ENCODE results near the gene GOLGA6A.
"Not testable (repeated sequence)": the region's sequence is repeated elsewhere in the genome, so short reads cannot be mapped to it uniquely, and the experiment has no call there.

Gene GOLGA6A

DNA sequence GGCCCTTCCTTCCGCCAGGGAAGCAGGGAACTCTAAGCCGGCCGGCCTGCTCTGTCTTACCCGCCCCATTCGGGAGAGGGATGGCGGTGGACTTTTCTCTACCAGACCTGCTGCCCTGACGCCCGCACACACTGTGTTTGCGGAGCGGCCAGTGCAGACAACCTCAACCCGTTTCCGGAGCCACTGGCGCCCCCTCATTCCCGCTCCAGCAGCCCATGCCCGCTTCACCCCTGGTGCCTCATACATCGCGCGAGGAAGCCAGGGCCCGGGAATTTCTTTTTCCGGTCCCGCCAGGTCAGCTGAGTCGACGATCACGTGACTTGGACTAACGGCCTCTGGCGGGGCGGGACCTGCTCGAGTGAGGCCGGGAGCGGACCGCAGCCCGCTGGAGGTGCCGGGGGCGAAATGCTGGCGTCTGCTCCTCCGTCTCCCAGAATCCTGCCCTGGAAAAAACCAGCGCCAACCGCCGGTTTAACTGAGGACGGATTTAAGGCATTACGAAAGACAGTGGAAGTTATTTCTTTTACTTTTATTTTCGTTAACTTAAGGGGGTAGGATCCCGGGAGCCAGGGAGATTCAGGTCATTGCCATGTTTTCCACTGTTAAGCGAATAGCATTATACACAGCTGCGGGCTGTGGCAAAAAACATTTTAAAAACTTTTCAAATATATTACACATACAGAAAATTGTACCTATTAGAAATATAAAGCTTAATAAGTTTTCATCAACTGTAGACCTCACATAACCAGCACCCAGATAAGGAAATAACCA, 17.8 kb upstream of the GOLGA6A start:
- DNase-seq, result not testable (repeated sequence)

DNA sequence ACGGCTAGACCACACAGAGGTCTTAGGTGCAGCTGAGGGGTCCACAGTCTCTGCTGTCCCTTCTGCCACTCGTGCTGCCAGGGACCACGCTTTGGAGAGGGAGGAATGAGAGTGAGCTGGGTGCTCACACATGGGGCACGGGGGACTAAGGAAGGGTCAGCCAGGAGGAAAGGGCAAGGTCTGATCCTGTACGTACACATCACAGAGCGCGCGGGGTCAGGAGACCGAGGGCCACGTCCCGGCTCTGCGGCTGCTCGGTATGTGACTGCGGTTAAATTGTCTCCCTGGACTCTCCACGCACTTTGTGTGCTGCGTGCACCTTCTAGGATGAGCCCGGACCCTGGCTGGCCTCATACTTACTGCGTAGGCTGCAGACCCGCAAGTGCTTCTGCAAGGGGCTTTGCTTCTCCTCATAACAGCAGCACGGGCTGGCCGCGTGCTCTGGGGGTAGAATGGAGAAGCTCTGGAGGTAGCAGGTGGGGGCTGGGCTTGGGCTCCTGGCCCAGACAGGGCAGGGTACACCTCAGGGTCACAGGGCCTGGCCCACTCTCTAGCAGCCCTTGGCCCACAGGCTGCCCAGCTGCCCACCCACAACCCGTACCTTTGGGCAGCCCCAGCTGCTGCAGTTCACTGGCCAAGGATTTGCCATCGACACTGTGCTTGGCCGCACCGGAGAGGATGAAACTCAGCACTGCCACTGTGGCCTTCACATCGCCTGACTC, 14.6 kb upstream of the GOLGA6A start:
- DNase-seq, result not testable (repeated sequence)

DNA sequence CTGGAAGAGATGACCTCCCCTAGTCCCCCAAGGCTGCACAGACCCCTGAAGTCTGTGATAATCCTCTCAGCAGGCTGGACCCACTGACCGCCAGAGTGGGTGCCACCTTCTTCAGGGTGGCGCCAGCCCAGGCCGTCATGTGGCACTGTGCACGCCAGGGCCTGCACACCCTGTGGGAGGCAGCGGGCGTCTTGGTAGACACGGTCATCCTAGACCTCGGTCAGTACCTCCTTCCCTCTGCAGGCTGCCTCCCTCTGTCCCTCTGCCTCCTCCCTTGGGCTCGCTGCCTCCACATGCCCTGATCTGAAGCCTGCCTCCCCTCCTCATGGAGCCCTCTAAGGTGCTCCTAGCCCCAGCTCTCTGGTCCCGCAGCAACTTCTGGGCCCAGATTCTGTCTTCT, 13.3 kb upstream of the GOLGA6A start:
- not testable (repeated sequence) for DNase-seq

DNA sequence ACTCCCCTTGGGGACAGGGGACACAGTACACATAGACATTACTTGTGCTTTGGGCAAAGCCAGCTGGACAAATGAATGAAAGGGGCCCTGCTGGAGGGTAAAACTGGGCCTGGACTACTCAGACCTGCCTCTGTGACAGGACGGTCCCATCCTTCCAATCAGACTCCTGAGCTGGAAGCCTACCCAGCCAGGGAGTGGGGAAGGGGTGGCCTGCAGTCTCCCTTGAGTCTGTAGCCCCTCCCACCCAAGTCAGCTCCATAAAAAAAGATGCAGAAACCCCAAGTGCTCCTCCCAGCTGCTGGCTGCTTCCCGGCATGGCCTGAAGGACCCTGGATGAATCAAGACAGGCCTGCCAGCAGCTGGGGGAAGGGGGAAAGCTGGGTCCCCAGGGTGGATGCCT, 12.2 kb upstream of the GOLGA6A start:
- not testable (repeated sequence) for DNase-seq

DNA sequence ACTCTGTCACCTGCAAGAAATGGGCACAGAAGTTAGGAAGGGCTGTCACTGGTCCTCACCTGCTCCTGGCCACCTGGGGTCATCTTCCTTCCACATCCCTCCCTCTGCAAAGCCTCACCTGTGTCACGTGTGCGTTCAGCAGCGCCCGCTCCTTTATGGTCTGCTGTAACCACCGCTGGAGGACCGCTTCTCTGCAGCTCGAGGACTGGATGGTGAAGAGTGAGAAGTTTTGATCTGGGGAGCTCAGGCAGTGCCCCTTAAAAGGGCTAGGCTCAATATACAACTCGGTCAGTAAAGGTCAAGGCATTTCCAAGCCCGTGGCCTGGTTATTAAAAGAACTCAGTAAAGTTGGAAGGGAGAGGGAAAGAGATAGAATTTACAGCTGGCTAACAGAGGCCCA, 6.6 kb downstream of the GOLGA6A start:
- DNase-seq, result not testable (repeated sequence)

DNA sequence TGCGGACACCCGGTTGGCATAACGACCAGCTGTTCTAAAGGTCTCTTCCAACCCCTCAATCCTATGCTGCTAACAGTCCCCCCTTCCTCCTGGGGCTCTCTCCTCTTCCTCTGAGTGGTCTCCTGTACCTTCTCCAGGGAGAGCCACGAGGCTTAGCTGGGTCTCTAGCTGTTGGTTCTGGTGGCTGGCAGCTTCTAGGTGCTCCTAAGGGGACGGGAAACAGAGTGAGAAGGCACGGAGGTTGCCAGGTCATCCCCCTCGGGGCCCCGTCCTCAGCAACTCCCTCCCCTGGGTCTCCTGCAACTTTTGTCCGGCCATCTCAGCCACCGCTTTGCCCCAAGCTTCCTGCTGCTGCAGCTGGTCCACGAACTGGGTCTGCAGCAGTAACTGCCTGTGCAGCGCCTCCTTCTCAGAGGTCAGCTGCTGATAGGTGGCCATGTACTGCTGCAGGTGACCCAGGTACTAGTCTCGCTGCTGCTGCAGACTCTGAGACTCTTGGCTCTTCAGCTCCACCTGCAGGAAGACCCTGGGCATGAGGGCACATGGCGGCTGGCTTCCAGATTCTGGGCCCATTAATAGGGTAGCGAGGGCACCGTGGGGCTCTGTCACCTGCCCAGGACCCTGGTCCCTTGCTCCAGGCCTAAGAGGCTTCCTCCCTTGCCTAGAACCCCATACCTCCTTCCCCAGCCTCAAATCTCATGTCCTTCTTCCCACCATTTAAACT, 9.6 kb downstream of the GOLGA6A start:
- not testable (repeated sequence) for DNase-seq

DNA sequence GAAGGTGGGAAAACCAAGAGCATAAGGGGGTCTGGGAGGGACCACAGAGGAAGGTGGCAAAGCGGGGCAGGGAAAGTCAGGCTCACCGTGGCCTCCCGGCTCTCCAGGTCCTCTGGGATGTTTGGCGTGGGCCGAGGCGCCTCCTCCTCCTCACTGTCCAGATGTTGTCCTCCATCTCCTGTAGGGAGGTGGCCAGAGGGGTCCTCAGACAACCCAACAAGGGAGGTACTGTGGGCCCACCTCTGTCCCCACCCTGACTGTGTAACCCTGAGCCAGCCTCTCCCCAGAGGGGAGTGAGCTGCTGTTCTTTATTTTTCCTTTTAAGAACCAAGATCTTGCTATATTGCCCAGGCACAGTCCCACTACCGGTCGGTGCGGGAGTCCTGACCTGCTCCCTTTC, 10.2 kb downstream of the GOLGA6A start:
- not testable (repeated sequence) for DNase-seq

DNA sequence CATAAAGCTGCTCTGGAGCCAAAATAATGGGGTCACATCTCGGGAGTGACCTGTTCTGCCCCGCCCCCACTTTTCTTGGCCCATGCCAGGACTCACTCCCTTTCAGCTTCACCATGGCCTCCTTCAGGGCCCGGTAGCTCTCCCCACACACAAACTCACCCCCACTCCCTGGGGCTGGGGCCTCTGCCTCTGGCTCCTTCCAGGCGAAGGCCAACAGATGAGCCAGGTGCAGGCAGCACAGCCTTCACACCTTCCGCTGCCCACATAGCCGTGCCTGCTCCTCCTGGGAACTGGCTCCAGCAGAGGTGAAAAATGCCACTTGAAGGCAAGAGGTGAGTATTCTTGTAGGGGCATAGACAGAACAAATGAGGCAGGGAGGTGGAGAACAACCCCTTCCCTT, 10.7 kb downstream of the GOLGA6A start:
- not testable (repeated sequence) for DNase-seq

DNA sequence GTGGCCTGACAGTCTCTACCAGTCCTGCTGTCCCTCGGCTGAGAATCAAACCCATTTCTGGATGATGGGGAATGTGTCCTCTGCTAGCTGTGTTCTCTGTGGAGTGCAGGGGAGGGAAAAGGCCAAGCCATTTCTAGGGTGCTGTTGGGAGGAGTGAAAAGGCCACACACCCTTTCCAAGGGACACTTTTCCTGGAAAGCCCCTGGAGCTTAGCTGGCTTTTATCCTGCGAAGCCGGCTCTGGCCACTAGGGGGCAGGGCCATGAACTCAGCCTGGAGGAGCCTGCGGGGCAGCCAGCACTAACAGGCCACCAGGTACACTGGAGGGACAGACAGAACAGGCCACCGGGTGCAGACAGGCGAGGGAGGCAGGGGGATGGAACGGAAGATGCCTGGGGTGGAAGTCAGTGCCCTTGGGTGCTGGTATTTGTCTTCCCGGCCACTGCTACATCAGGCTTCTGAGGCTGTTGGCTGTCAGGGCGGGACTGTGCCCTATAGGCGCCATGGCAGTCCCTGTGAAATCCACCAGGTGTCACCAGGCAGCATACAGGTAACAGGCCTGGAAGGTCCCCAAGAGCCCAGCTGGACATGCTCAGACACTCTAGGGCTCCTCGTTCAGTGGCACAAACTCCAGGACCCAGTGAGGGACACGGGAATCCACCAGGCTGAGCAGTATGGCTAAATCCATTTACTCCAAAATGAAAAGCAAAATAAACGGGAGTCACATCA, 16.5 kb downstream of the GOLGA6A start:
- DNase-seq, result not testable (repeated sequence)

DNA sequence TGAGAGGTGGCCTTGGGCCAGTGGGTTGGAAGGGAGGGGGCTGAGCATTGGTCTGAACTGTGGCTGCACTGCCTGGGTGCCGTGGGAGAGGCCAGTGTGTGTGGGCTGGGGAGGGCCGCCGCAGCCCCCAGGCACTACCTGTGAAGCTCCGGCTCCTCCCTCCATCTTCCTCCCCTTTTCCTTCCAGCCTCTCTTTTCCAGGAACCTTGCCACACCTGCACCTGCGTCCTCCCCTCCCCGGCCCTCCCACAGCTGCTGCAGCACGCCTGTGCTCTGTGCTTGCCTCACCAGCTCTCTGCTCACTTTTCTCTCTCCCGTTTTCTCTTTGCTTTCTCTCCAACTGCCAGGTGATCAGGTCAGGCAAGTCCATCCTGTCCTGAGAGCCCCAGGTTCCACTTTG, 17.5 kb downstream of the GOLGA6A start:
- DNase-seq, result not testable (repeated sequence)

DNA sequence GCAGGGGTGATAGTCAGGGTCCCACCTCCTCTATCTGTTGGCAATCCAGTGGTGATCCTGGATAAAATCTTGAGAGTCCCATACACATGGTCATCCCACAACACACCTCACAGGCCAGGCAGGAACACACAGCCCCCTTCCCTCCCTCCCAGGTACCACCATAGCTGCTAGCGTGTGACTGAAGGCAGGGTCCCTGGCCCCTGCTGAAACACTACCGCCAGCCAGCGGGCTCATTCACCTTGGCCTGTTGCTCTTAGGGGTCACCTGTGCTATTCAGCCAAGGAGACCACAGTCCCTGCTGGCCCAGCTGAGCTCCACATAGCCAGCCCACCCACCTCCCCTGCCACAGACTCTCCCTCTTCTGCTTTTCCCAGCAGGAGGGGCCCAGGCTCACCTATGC, 18.2 kb downstream of the GOLGA6A start:
- DNase-seq, result not testable (repeated sequence)

DNA sequence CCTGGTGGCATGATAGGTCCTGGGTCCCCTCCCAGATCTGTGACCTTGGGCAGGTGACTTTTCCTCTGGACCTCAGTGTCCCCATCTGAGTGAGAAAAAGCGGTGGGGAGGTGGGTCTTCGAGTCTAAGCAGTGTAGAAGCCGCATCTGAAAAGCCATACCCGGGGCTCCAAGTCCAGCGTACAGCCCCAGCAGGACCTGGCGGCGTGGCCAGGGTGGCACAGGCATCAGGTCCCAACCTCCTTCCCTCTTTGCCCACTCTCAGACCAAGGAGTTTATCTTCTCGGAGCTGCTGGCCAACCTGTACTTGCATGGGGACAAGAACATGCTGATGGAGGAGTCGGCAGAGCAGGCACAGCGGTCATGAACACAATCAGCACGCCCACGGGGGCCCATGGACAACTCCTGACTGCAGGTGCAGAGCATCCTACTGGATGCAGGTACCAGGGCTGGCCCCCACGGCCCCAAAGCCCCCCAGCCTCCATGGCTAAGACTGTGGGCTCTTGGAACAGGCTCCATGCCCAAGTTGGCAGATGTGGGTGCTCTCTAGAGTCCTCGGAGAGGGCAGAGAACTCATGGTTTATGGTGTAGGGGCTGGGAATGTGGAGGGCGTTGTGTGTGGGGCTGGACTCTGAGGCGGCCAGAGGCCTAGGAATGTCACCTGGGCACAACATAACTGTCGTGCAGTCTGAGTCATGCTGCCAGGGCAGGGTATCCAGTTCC, 18.8 kb downstream of the GOLGA6A start:
- DNase-seq, result not testable (repeated sequence)

DNA sequence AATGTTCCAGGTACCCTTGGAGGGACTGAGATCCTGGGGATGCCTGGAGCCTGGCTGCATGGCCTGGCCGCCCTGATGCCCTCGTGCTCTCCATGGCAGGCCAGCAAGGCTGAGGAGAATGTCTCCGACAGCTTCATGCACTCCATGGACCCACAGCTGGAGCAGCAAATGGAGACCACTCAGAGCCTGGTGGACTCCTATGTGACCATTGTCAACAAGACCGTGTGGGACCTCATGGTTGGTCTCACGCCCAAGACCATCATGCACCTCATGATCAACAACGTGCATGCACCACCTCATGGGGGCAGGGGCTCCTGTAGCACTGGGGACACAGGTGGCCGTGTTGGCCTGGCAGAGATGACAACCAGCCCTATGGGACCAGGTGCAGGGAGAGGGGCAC, 19.7 kb downstream of the GOLGA6A start:
- no peak for DNase-seq

DNA sequence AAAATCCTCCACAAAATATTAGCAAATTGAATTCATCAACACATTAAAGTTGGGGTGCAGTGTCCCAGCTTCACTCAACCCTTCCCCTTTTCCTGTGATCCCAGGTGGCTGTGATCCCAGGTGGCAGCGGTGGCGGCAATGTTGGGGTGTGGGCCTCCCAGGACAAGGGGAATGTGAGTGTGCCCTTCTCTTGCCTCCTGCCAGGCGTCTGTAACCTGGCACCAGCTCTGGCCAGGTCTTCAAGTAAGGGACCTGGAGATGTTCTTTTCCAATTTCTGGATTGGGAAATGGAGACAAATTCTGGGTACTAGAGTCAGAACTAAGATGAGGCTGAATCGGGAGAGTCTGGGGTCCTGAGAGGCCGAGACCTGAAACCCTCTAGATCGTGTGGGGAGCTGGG, 20.1 kb downstream of the GOLGA6A start:
- DNase-seq, result no peak

DNA sequence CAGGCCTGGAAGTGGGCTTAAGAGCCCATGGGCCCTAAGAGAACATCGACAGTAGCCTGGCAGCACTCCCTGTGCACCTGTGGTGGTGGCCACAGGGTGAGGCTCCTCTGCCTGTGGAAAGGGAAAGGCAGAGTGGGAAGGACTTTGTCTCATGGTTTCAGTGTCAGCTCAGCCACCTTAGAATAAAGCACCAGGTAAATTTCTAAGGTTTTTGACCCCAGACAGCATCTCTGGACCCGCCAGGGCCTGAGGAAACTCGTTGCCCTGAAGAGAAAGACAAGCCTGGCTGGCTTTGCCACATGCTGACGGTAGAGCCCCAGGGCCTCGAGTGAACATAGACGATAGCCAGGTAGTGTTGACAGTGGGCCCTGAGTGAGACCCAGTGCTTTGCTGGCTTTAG, 22.1 kb downstream of the GOLGA6A start:
- no peak for DNase-seq

DNA sequence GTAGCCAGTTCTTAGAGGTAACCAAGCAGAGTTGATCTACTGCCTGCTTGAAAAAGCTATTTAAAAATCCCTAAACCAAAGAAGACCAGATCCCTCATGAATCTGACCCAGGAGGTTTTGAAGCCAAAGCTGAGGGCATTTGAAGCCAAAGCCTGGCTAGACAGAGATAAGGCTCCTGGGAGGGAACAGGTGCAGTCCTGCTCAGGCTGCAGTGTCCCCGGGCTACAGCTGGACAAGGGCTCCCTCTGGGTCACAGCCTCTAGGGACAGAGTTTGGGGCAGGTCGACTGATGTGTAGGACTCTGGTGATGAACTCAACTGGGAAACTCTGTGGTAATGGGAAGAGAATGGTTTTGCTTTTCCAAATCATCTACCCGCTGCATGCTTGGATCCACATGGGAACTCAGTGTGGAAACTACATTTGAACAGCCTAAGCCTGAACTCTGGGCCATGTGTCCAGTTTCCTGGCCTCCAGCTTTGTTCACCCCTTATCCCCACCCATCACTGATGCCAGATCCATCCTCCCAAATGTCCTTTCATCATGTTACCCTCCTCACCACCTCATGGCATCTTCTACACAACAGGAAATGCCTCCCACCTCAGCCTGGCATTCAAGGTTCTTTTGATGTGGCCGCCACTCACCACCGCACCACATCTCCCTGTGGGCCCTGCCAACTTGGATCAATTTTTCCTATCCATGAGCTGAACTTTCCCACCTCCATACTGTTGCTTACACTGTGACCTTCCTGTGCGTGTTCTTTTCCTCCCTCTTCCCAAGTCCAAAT, 23.1 kb downstream of the GOLGA6A start:
- not testable (repeated sequence) for DNase-seq

DNA sequence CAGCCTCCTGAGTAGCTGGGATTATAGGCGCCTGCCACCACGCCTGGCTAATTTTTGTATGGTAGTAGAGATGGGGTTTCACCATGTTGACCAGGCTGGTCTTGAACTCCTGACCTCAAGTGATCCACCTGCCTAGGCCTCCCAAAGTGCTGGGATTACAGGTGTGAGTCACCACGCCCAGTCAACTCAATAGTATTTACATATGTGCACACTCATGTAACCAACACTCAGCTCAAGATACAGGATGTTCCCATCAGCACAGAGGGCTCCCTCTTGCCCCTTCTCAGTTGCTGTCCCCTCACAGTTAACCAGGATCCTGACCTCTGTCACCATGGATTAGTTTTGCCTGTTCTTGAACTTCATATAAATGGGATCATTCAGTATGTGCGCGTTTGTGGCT, 26.0 kb downstream of the GOLGA6A start:
- not testable (repeated sequence) for DNase-seq

DNA sequence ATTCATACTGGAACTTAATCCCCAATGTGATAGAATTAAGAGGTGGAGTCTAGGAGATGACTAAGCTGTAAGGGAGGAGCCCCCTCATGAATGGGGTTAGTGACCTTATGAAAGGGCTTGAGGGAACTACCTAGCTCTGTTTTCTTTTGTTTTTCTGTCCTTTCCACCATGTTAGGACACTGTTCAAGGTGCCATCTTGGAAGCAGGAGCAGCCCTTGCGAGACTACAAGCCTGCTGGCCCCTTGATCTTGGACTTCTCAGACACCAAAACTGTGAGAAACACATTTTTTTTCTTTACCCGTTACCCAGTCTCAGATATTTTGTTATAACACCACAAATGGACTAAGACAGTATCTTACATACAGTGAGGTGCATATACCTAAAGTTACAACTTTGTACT, 26.5 kb downstream of the GOLGA6A start:
- no peak for DNase-seq

DNA sequence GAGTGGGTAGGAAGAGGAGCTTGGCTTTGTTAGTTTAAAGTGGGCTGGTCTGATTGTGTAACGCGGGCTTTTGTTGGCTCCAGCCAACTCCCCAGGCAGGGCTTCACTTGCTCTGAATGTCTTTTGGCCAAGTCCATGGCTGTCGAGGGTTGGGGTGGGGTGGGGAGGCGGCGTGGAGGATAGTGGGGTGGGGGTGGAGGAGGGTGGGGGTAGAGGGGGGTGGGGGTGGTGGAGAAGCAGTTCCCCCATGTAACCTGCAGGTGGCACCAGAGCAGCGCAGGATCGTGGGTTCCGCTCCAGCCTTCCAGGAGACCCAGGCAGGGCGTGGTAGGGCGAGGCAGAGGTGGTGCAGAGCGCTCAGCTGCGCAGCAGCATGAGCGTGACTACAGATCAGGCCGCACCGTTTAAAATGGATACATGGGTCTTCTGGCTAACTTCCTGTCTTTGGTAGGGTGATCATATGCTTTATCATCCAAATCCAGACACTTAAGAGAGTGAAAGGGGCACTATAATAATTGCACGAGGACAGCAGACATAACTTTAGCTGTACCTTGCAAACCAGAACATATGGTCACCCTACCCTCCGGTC, 28.3 kb downstream of the GOLGA6A start:
- DNase-seq, result peak; percentile 15

DNA sequence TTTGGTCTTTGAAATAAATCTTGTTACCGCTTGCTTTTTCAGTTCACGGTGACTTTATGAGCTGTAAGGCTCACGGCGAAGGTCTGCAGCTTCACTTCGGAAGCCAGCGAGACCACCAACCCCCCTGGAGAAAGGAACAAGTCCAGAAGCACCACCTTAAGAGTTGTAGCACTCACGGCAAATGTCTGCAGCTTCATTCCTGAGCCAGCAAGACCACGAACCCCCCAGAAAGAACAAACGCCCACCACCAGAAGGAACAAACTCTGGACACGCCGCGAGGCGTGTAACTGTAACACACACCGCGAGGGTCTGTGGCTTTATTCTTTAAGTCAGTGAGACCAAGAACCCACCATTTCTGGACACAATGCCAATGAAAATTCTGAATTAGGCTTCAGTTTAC, 28.8 kb downstream of the GOLGA6A start:
- no peak for DNase-seq
